Measurements from ENCODE around the gene SELENON. TPM values are rescaled to one million over a fixed set of nuclear protein-coding genes. Genes with fewer than 3 reads are reported as not detected.

SELENON gene
- total and polyA plus RNA-seq, 10 of the 15 experiments (the other 5 are each of a cell fraction or from before 2014, with no cell fraction given), result 0.07 to 5.1 (median 0.80) TPM

DNA sequence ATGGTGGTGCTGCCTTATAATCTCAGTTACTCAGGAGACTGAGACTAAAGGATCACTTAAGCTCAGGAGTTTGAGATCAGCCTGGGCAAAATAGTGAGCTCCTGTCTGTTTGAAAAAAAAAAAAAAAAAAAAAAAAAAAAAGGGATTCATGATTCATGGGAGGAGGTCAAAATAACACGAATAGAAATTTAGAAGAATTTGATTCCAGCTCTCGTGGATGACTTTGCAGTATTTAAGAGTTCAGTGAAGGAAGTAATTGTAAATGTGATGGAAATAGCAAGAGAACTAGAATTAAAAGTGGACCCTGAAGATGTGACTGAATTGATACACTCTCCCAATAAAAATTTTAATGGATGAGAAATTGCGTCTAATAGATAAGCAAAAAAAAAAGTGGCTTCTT is 43.5 kb downstream of the SELENON start:
- H3K4me1 ChIP-seq (ENCODE audit: control insufficient read depth, insufficient read depth, low read length), result peaks cover 8% of the 10 kb centered on the region; the same call in 1 of the 2 replicates
- H4K20me1 ChIP-seq (ENCODE audit: control insufficient read depth, insufficient read depth), result no peaks in the 10 kb centered on the region
- BruUV-seq (replicated peaks), result no TSS peak
- ChIA-PET RAD21 (ENCODE audit: unreplicated experiment) (interaction anchor here (0.6 to 2.8 kb wide), 2 partner anchors 154 to 173 kb away, joined by 4 to 11 read pairs; partner anchors contain the start of gene PAFAH2), CTCF (interaction anchor here (0.7 to 0.9 kb wide), 2 partner anchors 52 to 154 kb away, joined by 3 to 5 read pairs; partner anchors contain the start of gene PAFAH2), POLR2A (interaction anchor here (0.7 kb wide), 2 partner anchors 13 to 18 kb away, joined by 5 to 6 read pairs; no protein-coding TSS in a partner anchor), SMC1A (ENCODE audit: uncharacterized antibody, unreplicated experiment) (interaction anchor here (1.2 to 2.0 kb wide), 4 partner anchors 10 to 52 kb away, joined by 4 to 8 read pairs (median 4); no protein-coding TSS in a partner anchor)
- in situ Hi-C loops (cut with MboI), result no loop called here
- ATAC-seq (no peak), DNase-seq (ENCODE audit: low read depth, low spot score) (no peak), FAIRE-seq (no peak)
- H3K27ac ChIP-seq (ENCODE audit: control insufficient read depth, insufficient read depth), result no peak overlapping the region
- H3K4me2 ChIP-seq (ENCODE audit: control insufficient read depth, insufficient read depth), result no peak overlapping the region
- H3K9ac ChIP-seq (ENCODE audit: control insufficient read depth, insufficient read depth, low read length), result no peak overlapping the region
- H3K27me3 ChIP-seq (replicated peaks in 1 of 2; ENCODE audit: control insufficient read depth in 2 of 2, insufficient read depth in 2 of 2, low read length in 1 of 2), result no peaks in the 10 kb centered on the region
- no peaks in the 10 kb centered on the region for H3K9me3 ChIP-seq (replicated peaks; ENCODE audit: control insufficient read depth, insufficient read depth, low read length)
- intact Hi-C loops (cut with micrococcal nuclease; ENCODE audit: unreplicated experiment), result no loop called here
- H3K4me3 ChIP-seq, result no peak overlapping the region
- WGBS (ENCODE audit: insufficient coverage, insufficient replicate concordance, low lambda C conversion rate, missing lambda C conversion rate), result 100% methylated on average over 3 of the region's 3 CpGs
- H2AFZ ChIP-seq (ENCODE audit: control insufficient read depth, low read depth, low read length), result no peak overlapping the region
- no peak for TF ChIP-seq ZSCAN29 (IDR thresholded peaks at IDR 0.05)
- TF ChIP-seq, protein P1, sequence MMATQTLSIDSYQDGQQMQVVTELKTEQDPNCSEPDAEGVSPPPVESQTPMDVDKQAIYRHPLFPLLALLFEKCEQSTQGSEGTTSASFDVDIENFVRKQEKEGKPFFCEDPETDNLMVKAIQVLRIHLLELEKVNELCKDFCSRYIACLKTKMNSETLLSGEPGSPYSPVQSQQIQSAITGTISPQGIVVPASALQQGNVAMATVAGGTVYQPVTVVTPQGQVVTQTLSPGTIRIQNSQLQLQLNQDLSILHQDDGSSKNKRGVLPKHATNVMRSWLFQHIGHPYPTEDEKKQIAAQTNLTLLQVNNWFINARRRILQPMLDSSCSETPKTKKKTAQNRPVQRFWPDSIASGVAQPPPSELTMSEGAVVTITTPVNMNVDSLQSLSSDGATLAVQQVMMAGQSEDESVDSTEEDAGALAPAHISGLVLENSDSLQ (IDR thresholded peaks at IDR 0.05), result no peak
- TF ChIP-seq, protein P2, sequence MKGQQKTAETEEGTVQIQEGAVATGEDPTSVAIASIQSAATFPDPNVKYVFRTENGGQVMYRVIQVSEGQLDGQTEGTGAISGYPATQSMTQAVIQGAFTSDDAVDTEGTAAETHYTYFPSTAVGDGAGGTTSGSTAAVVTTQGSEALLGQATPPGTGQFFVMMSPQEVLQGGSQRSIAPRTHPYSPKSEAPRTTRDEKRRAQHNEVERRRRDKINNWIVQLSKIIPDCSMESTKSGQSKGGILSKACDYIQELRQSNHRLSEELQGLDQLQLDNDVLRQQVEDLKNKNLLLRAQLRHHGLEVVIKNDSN (IDR thresholded peaks at IDR 0.05; ENCODE audit: borderline replicate concordance, extremely low read length, insufficient read depth, low read depth, low read length), result no peak
- no peak for TF ChIP-seq DPF2 (IDR thresholded peaks at IDR 0.05)
- TF ChIP-seq, protein P3, sequence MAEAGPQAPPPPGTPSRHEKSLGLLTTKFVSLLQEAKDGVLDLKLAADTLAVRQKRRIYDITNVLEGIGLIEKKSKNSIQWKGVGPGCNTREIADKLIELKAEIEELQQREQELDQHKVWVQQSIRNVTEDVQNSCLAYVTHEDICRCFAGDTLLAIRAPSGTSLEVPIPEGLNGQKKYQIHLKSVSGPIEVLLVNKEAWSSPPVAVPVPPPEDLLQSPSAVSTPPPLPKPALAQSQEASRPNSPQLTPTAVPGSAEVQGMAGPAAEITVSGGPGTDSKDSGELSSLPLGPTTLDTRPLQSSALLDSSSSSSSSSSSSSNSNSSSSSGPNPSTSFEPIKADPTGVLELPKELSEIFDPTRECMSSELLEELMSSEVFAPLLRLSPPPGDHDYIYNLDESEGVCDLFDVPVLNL (IDR thresholded peaks at IDR 0.05; ENCODE audit: low read depth, low read length), result no peak
- TF ChIP-seq CREB1 (IDR thresholded peaks at IDR 0.05; ENCODE audit: low read depth), result no peak
- no peak for TF ChIP-seq IKZF1 (conservative IDR thresholded peaks at IDR 0.05)
- no peak for TF ChIP-seq RBBP5 (conservative IDR thresholded peaks at IDR 0.05)
- no peak for TF ChIP-seq ZNF217 (IDR thresholded peaks at IDR 0.05)
- TF ChIP-seq, protein P4, sequence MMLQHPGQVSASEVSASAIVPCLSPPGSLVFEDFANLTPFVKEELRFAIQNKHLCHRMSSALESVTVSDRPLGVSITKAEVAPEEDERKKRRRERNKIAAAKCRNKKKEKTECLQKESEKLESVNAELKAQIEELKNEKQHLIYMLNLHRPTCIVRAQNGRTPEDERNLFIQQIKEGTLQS (IDR thresholded peaks at IDR 0.05; ENCODE audit: borderline replicate concordance, extremely low read depth, low read depth, low read length), result no peak
- TF ChIP-seq, protein P5, sequence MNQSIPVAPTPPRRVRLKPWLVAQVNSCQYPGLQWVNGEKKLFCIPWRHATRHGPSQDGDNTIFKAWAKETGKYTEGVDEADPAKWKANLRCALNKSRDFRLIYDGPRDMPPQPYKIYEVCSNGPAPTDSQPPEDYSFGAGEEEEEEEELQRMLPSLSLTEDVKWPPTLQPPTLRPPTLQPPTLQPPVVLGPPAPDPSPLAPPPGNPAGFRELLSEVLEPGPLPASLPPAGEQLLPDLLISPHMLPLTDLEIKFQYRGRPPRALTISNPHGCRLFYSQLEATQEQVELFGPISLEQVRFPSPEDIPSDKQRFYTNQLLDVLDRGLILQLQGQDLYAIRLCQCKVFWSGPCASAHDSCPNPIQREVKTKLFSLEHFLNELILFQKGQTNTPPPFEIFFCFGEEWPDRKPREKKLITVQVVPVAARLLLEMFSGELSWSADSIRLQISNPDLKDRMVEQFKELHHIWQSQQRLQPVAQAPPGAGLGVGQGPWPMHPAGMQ (IDR thresholded peaks at IDR 0.05; ENCODE audit: borderline replicate concordance), result no peak
- no peak for TF ChIP-seq SREBF2 (IDR thresholded peaks at IDR 0.05; ENCODE audit: low read length)
- no peak for TF ChIP-seq TCF12 (IDR thresholded peaks at IDR 0.05; ENCODE audit: low read depth, low read length)
- TF ChIP-seq NFYB (IDR thresholded peaks at IDR 0.05; ENCODE audit: insufficient read depth, low read depth, low read length), result no peak
- no peak for TF ChIP-seq HCFC1 (IDR thresholded peaks at IDR 0.05; ENCODE audit: low read length)
- peaks cover 2% of the 10 kb centered on the region for H3K79me2 ChIP-seq (ENCODE audit: control insufficient read depth, insufficient read depth, low read length)
- H3K36me3 ChIP-seq (ENCODE audit: control insufficient read depth in 2 of 2, insufficient read depth in 2 of 2, low read length in 1 of 2), result no peaks in the 10 kb centered on the region

Measured in GM12878 (cell line).